Upper lobe of right lung (tissue), 1 donor: Measurements from ENCODE around the gene TEX2. TPM values are rescaled to one million over a fixed set of nuclear protein-coding genes. Genes with fewer than 3 reads are reported as not detected.

Source experiments
- ATAC-seq: fragments of 200-7000 bp; cut with Tn5 transposase; one replicate; pipeline ENCODE4 v1.9.1; 2020; ENCODE audit warnings: mild to moderate bottlenecking, moderate library complexity
- DNase-seq: peaks from one replicate; pipeline ENCODE4 v3.0.0-alpha.2; 2020
- H3K27ac ChIP-seq: fragments of 200-600 bp; one replicate; pipeline ENCODE4 v1.8.0; 2022
- H3K27me3 ChIP-seq: fragments of 200-600 bp; one replicate; pipeline ENCODE4 v1.8.0; 2022; ENCODE audit warnings: mild to moderate bottlenecking
- H3K36me3 ChIP-seq: fragments of 200-600 bp; one replicate; pipeline ENCODE4 v1.8.0; 2022
- H3K4me1 ChIP-seq: fragments of 200-600 bp; one replicate; pipeline ENCODE4 v1.8.0; 2022
- H3K4me3 ChIP-seq: fragments of 200-600 bp; one replicate; pipeline ENCODE4 v1.8.0; 2022; ENCODE audit warnings: mild to moderate bottlenecking
- H3K9me3 ChIP-seq: fragments of 200-600 bp; one replicate; pipeline ENCODE4 v1.8.0; 2022
- CTCF ChIP-seq: fragments of 200-600 bp; IDR thresholded peaks from one replicate; pipeline ENCODE4 v1.8.0; 2022; ENCODE audit warnings: antibody characterized with exemption
- intact Hi-C: fragments of 100-400 bp; cut with DNase I; formaldehyde crosslinking; loops from one replicate; pipeline ENCODE4 v1.11.0; 2022
- total RNA-seq: library from RNA; stranded (reverse); fragmentation: NEBNext Ultra II Directional; extraction: Animal tissue kit (Norgen Biotek cat#: 25700); gene quantifications from one replicate; pipeline ENCODE4 v1.2.1, GENCODE V29; 2021
- donor health status: DM: no; HTN: yes; CAD: no; lungs with severe emphysema.

TEX2 gene
- total RNA-seq, 1 donor from 2014 or later, result 50.6 TPM

DNA sequence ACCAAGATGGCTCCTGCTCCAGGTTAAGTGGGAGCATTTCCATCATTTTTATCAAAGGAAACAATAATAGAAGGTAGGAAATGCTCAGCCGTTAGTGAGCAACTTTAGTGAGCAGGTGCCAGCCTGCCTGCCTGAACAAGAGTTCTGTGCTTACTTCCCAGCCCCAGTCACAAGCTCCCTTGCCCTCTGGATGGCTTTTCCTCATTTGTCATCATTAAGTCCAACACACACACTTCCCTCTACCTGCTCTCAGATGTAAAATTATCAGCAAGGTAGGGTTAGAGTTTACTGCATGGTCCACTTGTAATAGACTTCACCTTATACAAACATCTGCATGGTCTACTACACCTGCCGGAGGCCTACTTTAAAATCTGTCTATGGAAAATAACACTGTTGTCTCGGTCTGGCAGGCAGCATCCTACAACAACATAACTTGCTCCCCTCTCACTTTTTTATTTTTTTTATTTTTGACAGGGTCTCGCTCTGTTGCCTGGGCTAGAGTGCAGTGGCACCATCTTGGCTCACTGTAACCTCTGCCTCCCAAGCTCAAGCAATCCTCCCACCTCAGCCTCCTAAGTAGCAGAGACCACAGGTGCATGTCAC lies 12.7 kb downstream of the TEX2 start:
- DNase-seq (no peak), ATAC-seq (no peak)
- Histone ChIP-seq H3K27me3 (no peaks in the 10 kb centered on the region), H3K27ac (no peak overlapping the region), H3K4me3 (no peak overlapping the region), H3K9me3 (no peaks in the 10 kb centered on the region), H3K4me1 (no peaks in the 10 kb centered on the region), H3K36me3 (no peaks in the 10 kb centered on the region)
- TF ChIP-seq CTCF, result no peak
- intact Hi-C loops, result no loop called here

- H3K4me3 ChIP-seq, result no peak overlapping the region
- no peak for ATAC-seq
- H3K36me3 ChIP-seq, result no peaks in the 10 kb centered on the region
- DNase-seq, result no peak
- H3K27me3 ChIP-seq, result no peaks in the 10 kb centered on the region
- no peak overlapping the region for H3K27ac ChIP-seq
- no peak for TF ChIP-seq CTCF
- H3K9me3 ChIP-seq, result no peaks in the 10 kb centered on the region
- intact Hi-C loops, result no loop called here
- peaks cover 16% of the 10 kb centered on the region for H3K4me1 ChIP-seq
These were observed 15.2 kb downstream of the TEX2 start for GRCh38 chr17:64247836-64248235.

GRCh38 chr17:64245218-64246145 lies 17.6 kb downstream of the TEX2 start:
- DNase-seq, result no peak
- H3K4me1 ChIP-seq, result peaks cover 28% of the 10 kb centered on the region
- H3K9me3 ChIP-seq, result no peaks in the 10 kb centered on the region
- H3K36me3 ChIP-seq, result no peaks in the 10 kb centered on the region
- intact Hi-C loops, result no loop called here
- no peaks in the 10 kb centered on the region for H3K27me3 ChIP-seq
- H3K27ac ChIP-seq, result no peak overlapping the region
- ATAC-seq, result no peak
- TF ChIP-seq CTCF, result no peak
- H3K4me3 ChIP-seq, result no peak overlapping the region

- no peak for TF ChIP-seq CTCF
- H3K4me3 ChIP-seq, result no peak overlapping the region
- peaks cover 41% of the 10 kb centered on the region for H3K4me1 ChIP-seq
- no peak for DNase-seq
- no peaks in the 10 kb centered on the region for H3K27me3 ChIP-seq
- intact Hi-C loops, result no loop called here
- no peak overlapping the region for H3K27ac ChIP-seq
- ATAC-seq, result peak; percentile 50
- H3K9me3 ChIP-seq, result no peaks in the 10 kb centered on the region
- no peaks in the 10 kb centered on the region for H3K36me3 ChIP-seq
These were observed 18.9 kb downstream of the TEX2 start for GRCh38 chr17:64244165-64244564.

- H3K27ac ChIP-seq, result no peak overlapping the region
- no peak for ATAC-seq
- no peak for DNase-seq
- H3K9me3 ChIP-seq, result no peaks in the 10 kb centered on the region
- H3K36me3 ChIP-seq, result no peaks in the 10 kb centered on the region
- no peak overlapping the region for H3K4me3 ChIP-seq
- H3K27me3 ChIP-seq, result no peaks in the 10 kb centered on the region
- intact Hi-C loops, result no loop called here
- TF ChIP-seq CTCF, result no peak
- H3K4me1 ChIP-seq, result peaks cover 41% of the 10 kb centered on the region
These were observed 19.7 kb downstream of the TEX2 start for GRCh38 chr17:64243340-64243739.
